Measurements from ENCODE around the gene ADAMTS17.

Gene ADAMTS17

GRCh38 chr15:100245855-100246254 is 95.9 kb downstream of the ADAMTS17 start:
- DNase-seq = no peak

DNA sequence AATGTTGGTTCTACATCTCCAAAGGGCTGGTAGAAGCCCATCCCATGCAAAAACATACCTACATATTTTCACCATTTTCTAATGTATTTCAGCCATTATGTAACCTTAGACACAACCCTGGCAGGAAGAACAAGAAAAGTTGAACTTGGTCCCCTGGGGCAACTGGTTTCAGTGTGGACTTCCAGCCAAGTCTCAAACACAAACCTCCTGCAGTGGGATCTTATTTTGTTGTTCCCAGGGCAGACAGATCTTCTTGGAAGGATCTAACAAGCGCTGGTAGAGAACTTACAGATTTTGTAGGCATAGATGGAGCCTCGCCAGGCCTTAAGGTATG is 96.3 kb downstream of the ADAMTS17 start:
- DNase-seq = no peak

DNA sequence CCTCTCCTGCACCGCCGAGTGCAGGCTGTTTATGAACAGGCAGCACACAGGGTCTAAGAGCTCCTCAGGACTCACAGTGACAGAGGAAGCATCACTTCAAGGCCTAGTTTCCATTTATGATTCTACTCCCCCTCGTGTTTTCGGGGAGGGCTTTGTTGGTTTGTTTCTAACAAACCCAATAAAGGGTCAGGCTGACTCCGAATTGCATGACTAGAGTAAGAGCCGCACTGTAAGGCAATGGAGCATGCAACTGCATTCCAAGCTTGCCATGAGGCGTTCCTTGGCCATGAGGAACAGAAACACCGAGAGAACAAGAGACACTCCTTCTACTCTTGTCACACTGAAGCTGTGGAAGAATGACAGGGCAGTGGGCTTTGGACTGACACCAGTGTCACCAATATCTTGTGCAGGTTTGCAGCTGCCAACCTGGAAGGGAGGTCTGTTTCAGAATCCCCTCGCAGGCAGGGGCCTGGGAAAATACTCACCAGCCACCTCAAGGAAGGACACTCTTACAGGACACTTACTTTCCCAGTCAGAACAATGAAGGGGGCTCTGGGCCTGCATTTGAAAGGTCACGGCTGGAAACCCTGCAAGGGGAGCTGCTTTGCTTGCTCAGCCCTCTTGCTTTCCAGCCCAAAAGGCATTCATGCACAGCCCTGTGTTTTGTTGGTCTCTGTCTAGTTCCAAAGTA is 96.8 kb downstream of the ADAMTS17 start:
- DNase-seq = no peak

GRCh38 chr15:100242989-100243388 is 98.8 kb downstream of the ADAMTS17 start:
- DNase-seq = no peak

- DNase-seq = no peak
These were observed 99.9 kb downstream of the ADAMTS17 start for GRCh38 chr15:100241572-100242482.

GRCh38 chr15:100236981-100237720 is 104.6 kb downstream of the ADAMTS17 start:
- no peak for DNase-seq

GRCh38 chr15:100235030-100235617 is 106.7 kb downstream of the ADAMTS17 start:
- no peak for DNase-seq

DNA sequence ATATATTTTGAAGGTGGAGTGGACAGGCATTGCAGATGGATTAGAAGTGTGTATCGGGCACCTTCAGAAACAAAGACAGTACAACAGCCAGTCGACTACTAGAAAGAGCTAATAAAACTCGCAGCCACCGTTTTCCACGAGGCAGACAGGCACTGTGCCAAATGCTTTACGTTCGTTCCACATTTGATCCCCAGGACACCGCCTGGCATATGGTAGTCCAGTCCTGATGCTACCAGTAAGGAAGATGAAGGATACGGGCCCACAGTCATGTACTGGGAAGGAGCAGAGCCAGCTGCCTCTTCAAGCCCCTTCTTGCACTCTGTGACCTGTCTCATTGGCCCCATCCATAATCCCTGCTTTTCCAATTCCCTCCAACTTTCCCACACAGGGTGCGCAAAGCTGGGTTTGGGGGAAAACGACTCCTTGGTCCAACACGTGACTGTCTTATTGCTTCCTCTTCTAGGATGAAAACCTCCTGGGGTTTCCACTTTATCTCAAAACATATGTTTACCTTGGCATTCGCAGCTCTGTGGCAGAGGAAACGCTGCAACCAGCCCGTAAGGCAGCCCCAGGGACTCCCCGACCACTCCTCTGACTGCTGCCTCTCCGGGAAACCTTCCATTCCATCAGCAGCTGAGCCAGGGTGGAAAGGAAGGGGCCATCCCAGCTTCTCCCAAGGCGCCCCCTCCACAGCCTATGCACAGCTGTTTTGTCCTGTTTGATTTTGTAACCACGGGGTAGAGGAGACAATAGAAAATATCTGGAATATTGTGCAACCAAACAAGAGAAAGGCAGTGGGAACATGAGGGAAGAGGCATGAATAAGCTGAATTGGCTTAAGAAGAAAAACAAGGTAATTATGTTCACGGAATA is 107.4 kb downstream of the ADAMTS17 start:
- DNase-seq = no peak

GRCh38 chr15:100230784-100231183 is 111.0 kb downstream of the ADAMTS17 start:
- DNase-seq = no peak

DNA sequence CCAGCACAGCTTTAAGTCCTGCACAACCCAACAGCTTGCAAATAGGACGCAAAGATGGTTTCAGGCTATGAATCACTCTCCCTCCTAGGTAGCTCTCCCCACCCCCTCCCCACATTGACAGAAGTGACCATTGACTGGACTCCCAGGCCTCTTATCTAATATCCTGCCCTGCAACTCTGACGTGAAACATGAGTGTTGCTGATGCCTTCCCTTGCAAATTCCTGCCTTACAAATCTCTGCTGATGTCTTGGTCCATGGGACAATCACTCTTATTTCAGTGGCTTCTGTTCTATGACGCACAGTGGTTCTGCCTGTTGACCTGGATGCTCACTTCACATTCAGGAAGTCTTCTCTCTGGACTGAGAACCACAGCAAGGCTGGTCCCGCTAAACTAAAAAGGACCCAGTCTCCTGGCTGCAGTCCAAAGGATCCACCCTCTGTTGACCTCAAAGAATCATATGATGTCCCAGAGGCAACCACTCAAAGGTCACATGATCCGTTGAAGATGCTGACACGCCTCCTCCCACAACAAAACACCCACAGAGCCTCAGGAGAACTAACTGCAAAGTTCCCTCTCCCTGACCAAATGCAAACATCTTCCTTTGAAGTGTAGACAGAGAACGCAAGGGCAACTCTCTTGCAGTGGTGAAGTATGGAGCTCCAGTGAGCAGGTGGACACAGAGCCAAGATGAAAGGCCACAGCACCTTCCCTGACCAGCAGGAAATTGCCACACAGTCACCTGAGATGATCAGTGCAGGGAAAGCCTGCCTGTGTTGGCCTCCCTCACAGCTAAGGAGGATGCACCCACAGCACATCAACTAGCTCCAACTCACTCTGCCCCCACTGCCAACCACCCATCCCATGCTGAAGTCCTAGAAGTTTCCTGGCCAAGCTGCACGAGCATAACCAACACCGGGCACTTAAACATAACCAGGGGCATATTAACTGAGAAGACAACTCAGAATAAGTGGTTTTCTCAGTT is 112.3 kb downstream of the ADAMTS17 start:
- DNase-seq = no peak

GRCh38 chr15:100227781-100228180 is 114.0 kb downstream of the ADAMTS17 start:
- no peak for DNase-seq

GRCh38 chr15:100226107-100226506 is 115.7 kb downstream of the ADAMTS17 start:
- DNase-seq = no peak

- DNase-seq = no peak
These were observed 117.3 kb downstream of the ADAMTS17 start for GRCh38 chr15:100224206-100225185.

- DNase-seq = no peak
These were observed 119.4 kb downstream of the ADAMTS17 start for GRCh38 chr15:100222349-100222715.

GRCh38 chr15:100221471-100222348 is 120.1 kb downstream of the ADAMTS17 start:
- no peak for DNase-seq

GRCh38 chr15:100220058-100220768 is 121.6 kb downstream of the ADAMTS17 start:
- DNase-seq = no peak

DNA sequence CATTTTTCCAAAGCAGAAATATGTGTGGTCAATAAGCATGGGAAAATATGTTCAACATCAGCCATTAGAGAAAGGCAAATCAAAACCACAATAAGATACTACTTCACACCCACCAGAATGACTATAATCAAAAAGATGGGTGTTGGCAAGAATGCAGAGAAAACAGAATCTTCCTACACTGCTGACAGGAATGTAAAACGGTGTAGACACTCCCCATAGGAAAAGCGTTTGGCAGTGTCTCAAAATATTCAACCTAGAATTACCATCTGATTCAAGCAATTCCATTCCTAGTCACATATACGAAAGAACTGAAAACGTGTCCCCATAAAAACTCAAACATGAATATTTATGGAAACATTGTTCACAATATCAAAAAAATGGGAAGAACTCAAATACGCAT is 123.3 kb downstream of the ADAMTS17 start:
- no peak for DNase-seq

DNA sequence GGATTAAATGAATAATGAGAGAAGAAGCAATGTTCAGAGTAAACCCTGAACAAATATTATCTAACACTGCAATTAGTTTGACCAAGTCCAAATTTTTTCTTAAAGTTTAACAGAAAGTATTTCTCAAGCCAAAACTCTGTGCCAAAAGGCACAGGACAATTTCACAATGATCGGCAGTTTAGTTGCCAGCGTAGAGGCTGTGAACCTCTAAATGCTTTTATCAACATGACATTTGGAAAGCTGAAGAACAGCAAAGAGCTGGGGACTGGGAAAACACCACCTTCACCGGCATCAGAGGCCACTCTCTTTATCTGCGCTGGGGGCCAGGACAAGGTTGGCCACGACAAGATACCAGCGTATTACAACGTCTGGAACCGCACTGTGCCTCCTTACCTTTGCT is 125.6 kb downstream of the ADAMTS17 start:
- DNase-seq = no peak

All from suppressor macrophage treated with lipopolysaccharide for 1 hour (primary cell).